SK-N-SH (cell line): ENCODE measurements around the gene ERN1. TPM values are rescaled to one million over a fixed set of nuclear protein-coding genes. Genes with fewer than 3 reads are reported as not detected.

ENCODE experiments used
- CTCF ChIA-PET: fragments of 300-600, 350-600 bp; formaldehyde crosslinking; extraction: SDS; loops from one replicate; lab custom pipeline; 2021; lab: Yijun Ruan, JAX
- POLR2A ChIA-PET: fragments of 350-600 bp; sonication (Branson Sonifier 250); formaldehyde crosslinking; extraction: SDS; loops from one replicate; lab custom pipeline; 2020; ENCODE audit warnings: antibody characterized with exemption, inconsistent platforms; lab: Yijun Ruan, JAX
- DNase-seq: peaks from one replicate; pipeline ENCODE4 v3.0.0; 2012
- H2AFZ ChIP-seq: fragments of 200-600 bp; sonication (generic); 2 replicates; pipeline ENCODE4 v1.8.1; 2016; ENCODE audit warnings: antibody characterized with exemption, mild to moderate bottlenecking, low read depth
- H3F3A ChIP-seq: fragments of 200-600 bp; sonication (generic); replicated peaks from 2 replicates; pipeline ENCODE3; 2016; ENCODE audit warnings: antibody characterized with exemption, mild to moderate bottlenecking; ENCODE audit not compliant: insufficient read depth
- H3K27ac ChIP-seq, 2 experiments: fragments of 200-500 bp in 1 of 2; fragments of 200-600 bp in 1 of 2; sonication (Bioruptor generic) in 1 of 2; sonication (generic), shearing (Covaris generic) in 1 of 2; 2 replicates each; pipeline versions ENCODE4 v1.5.1 to v1.6.1; 2014 to 2016; ENCODE audit warnings: low read depth in 2 of 2, inconsistent platforms in 1 of 2, low read length in 1 of 2, mild to moderate bottlenecking in 1 of 2, mixed read lengths in 1 of 2
- H3K27me3 ChIP-seq: fragments of 200-600 bp; sonication (generic), shearing (Covaris generic); 2 replicates; pipeline ENCODE4 v1.6.1; 2016; ENCODE audit warnings: mixed run types; ENCODE audit not compliant: insufficient read depth
- H3K36me3 ChIP-seq, 2 experiments: fragments of 200-500 bp in 1 of 2; fragments of 200-600 bp in 1 of 2; sonication (Bioruptor generic) in 1 of 2; sonication (generic) in 1 of 2; replicated peaks in 1 of 2; 2 replicates each; pipeline versions ENCODE3 to v1.5.1; 2014 to 2016; ENCODE audit warnings: low read length in 1 of 2, mild to moderate bottlenecking in 1 of 2; ENCODE audit not compliant: insufficient read depth in 2 of 2, control insufficient read depth in 1 of 2
- H3K4me1 ChIP-seq, 2 experiments: fragments of 200-500 bp in 1 of 2; fragments of 200-600 bp in 1 of 2; sonication (Bioruptor generic) in 1 of 2; sonication (generic), shearing (Covaris generic) in 1 of 2; 2 replicates each; pipeline versions ENCODE4 v1.5.1 to v1.6.1; 2014 to 2016; ENCODE audit warnings: low read depth in 1 of 2, low read length in 1 of 2, mixed run types in 1 of 2; ENCODE audit not compliant: insufficient read depth in 2 of 2, control insufficient read depth in 1 of 2
- H3K4me2 ChIP-seq: fragments of 200-600 bp; sonication (generic), shearing (Covaris generic); 2 replicates; pipeline ENCODE4 v1.6.1; 2017; ENCODE audit warnings: mixed run types
- H3K4me3 ChIP-seq, 2 experiments: fragments of 200-500 bp in 1 of 2; fragments of 200-600 bp in 1 of 2; sonication (Bioruptor generic) in 1 of 2; sonication (generic), shearing (Covaris generic) in 1 of 2; 2 replicates each; pipeline versions ENCODE4 v1.5.1 to v1.8.1; 2014 to 2016; ENCODE audit warnings: low read depth in 2 of 2, inconsistent platforms in 1 of 2, low read length in 1 of 2, mild to moderate bottlenecking in 1 of 2, mixed read lengths in 1 of 2, moderate library complexity in 1 of 2
- H3K79me2 ChIP-seq: fragments of 200-600 bp; sonication (generic); 2 replicates; pipeline ENCODE4 v1.8.1; 2017; ENCODE audit warnings: mild to moderate bottlenecking; ENCODE audit not compliant: insufficient read depth
- H3K9ac ChIP-seq: fragments of 200-600 bp; sonication (generic); 2 replicates; pipeline ENCODE4 v1.6.1; 2017; ENCODE audit warnings: mixed run types
- H3K9me2 ChIP-seq: fragments of 200-600 bp; sonication (generic); 2 replicates; pipeline ENCODE4 v1.6.1; 2017; ENCODE audit warnings: mixed run types
- H3K9me3 ChIP-seq: fragments of 200-600 bp; sonication (generic); 2 replicates; pipeline ENCODE4 v1.6.1; 2017; ENCODE audit warnings: mixed run types, mild to moderate bottlenecking, moderate library complexity
- H4K20me1 ChIP-seq: fragments of 200-600 bp; sonication (generic); 2 replicates; pipeline ENCODE4 v1.6.1; 2017; ENCODE audit warnings: mild to moderate bottlenecking, mixed run types; ENCODE audit not compliant: insufficient read depth
- FOXM1 ChIP-seq: IDR thresholded peaks from 2 replicates; pipeline ENCODE4 v1.4.0; 2012; ENCODE audit warnings: low read depth, mild to moderate bottlenecking
- GABPA ChIP-seq: IDR thresholded peaks from 2 replicates; pipeline ENCODE4 v1.4.0; 2012; ENCODE audit warnings: low read depth, mild to moderate bottlenecking
- MEF2A ChIP-seq: IDR thresholded peaks from 2 replicates; pipeline ENCODE4 v1.4.0; 2012; ENCODE audit warnings: low read depth, borderline replicate concordance
- MXI1 ChIP-seq: IDR thresholded peaks from 2 replicates; pipeline ENCODE4 v1.6.1; 2012; ENCODE audit warnings: mild to moderate bottlenecking, low read depth, low read length, improper control_type of control experiment
- POLR2AphosphoS5 ChIP-seq: IDR thresholded peaks from 2 replicates; pipeline ENCODE4 v1.6.1; 2012; ENCODE audit warnings: low read depth, low read length
- RAD21 ChIP-seq: IDR thresholded peaks from 2 replicates; pipeline ENCODE4 v1.6.1; 2012; ENCODE audit warnings: mild to moderate bottlenecking, low read length
- RFX5 ChIP-seq: IDR thresholded peaks from 2 replicates; pipeline ENCODE4 v1.6.1; 2012; ENCODE audit warnings: mild to moderate bottlenecking, improper control_type of control experiment, low read length
- RXRA ChIP-seq: IDR thresholded peaks from 2 replicates; pipeline ENCODE4 v1.4.0; 2012; ENCODE audit warnings: low read depth, mild to moderate bottlenecking, borderline replicate concordance
- TAF1 ChIP-seq: IDR thresholded peaks from 2 replicates; pipeline ENCODE4 v1.6.1; 2012; ENCODE audit warnings: low read depth, mild to moderate bottlenecking, low read length, moderate library complexity, borderline replicate concordance
- TEAD4 ChIP-seq: IDR thresholded peaks from 2 replicates; pipeline ENCODE4 v1.4.0; 2012; ENCODE audit warnings: mild to moderate bottlenecking, borderline replicate concordance; ENCODE audit not compliant: insufficient read depth
- WGBS: methylation state at CpG from one replicate; pipeline ENCODE4 v1.1.6; 2017; ENCODE audit warnings: low lambda C conversion rate; 5-methylcytosine and 5-hydroxymethylcytosine counted together
- polyA plus RNA-seq, 3 experiments: library from polyadenylated mRNA; depleted of rRNA; stranded (reverse); fragments of >200 nt; gene quantifications; 2 replicates each; pipeline ENCODE4 v1.2.3, GENCODE V29; 2012
- TF ChIP-seq, protein P1 (sequence below): IDR thresholded peaks from 2 replicates; pipeline ENCODE4 v1.4.0; 2012; ENCODE audit warnings: low read depth, borderline replicate concordance
- TF ChIP-seq, protein P2 (sequence below): IDR thresholded peaks from 2 replicates; pipeline ENCODE4 v1.6.1; 2012; ENCODE audit warnings: mild to moderate bottlenecking, low read depth, low read length, moderate library complexity

Gene ERN1
- polyA plus RNA-seq, 1 of the 3 experiments (the other 2 are of a cell fraction): 7.3 TPM

DNA sequence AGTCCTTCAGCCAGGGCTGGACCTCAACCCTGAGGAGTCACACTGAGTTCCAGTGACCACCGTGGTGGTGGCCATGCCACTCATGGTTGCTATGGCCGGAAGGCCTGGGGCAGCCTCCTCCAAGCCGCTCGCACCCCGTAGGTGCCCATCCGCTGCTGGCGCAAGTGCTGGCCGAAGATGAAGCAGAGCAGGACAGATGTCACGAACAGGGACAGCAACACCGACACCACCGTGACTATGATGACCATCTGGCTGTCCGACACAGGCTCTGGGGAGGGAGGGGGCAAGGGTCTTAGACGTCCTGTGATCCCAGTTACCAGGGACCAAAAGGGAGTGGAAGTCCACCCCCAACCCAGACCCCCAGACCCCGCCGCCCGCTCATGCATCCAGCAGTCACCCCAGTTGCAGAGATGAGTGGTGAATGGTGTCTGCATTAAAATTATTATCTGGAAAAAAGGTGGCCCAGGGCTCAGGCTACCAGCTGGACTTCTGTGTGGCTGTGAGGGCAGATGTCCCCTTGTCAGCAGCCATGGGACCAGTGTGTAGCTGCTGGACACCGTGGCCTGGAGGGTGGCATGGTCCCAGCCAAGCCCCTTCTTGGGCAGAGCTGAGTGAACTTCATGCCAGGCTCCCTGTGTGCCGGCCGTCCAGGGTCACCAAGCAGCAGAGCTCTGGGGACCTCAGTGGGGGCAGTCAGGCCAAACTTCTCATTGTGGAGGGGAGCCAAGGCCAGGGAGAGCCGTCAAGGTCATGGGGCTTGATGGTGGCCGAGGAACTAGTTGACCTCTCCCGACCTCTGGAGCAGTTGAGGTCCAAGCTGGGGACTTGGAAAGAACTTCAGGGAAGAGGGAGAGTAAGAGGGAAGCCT lies 127.1 kb downstream of the ERN1 start:
- H3K27ac ChIP-seq: no peak overlapping the region

DNA sequence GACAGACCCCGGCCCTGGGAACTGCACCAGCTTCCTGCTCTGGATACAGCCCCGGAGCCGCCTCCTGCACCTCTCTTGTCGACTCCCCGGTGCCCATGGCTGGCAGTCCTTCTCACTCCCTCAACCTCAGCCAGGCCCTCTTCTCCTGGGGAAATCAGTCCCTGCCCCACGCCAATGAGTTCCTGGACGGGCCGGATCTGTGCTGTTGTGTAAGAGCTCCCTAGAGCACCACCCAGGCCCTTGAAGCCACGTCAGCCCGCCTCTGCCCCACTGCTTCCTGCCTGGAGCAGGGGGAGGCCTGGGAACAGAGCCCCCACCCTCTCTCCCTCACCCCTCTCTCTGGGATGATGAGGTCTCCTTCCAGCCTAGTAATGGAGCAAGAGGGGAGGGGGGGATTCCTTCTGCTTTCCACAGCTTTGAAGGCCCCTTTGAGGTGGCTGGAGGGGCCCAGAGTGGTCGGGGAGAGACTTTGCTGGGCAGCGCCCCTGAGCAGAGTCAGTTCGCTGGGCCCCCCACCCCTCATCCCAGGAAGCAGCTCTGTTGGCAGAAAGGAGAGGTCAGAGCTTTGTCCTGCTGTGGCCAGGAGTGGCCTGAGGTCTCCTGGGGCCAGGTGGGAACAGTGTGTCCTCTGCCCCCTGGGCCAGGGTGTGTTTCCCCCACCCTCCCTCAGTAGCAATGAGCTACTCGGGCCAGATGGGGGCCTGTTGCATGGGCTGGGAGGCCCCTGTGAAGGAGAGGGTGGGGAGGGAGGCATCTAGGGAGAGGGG lies 128.0 kb downstream of the ERN1 start:
- Histone ChIP-seq H3K79me2 (no peaks in the 10 kb centered on the region), H3F3A (no peaks in the 10 kb centered on the region), H3K4me3 (no peak overlapping the region), H3K9ac (no peak overlapping the region), H3K4me1 (peaks cover 0 to 33% of the 10 kb centered on the region in 2 experiments; a peak in 2 of 4 replicates), H2AFZ (no peak overlapping the region), H4K20me1 (no peaks in the 10 kb centered on the region), H3K27me3 (peaks cover 10% of the 10 kb centered on the region; the same call in 1 of the 2 replicates), H3K9me3 (no peaks in the 10 kb centered on the region), H3K9me2 (no peaks in the 10 kb centered on the region), H3K36me3 (no peaks in the 10 kb centered on the region), H3K27ac (no peak overlapping the region), H3K4me2 (no peak overlapping the region)
- WGBS: 83% methylated on average over 14 of the region's 14 CpGs
- POLR2A ChIA-PET: no interaction called here
- peak; percentile 27 for DNase-seq
- TF ChIP-seq RAD21 (no peak), RFX5 (no peak), MEF2A (no peak), FOXM1 (no peak), GABPA (no peak), TEAD4 (no peak), MXI1 (no peak), TAF1 (no peak), RXRA (no peak)
- TF ChIP-seq, protein P1, sequence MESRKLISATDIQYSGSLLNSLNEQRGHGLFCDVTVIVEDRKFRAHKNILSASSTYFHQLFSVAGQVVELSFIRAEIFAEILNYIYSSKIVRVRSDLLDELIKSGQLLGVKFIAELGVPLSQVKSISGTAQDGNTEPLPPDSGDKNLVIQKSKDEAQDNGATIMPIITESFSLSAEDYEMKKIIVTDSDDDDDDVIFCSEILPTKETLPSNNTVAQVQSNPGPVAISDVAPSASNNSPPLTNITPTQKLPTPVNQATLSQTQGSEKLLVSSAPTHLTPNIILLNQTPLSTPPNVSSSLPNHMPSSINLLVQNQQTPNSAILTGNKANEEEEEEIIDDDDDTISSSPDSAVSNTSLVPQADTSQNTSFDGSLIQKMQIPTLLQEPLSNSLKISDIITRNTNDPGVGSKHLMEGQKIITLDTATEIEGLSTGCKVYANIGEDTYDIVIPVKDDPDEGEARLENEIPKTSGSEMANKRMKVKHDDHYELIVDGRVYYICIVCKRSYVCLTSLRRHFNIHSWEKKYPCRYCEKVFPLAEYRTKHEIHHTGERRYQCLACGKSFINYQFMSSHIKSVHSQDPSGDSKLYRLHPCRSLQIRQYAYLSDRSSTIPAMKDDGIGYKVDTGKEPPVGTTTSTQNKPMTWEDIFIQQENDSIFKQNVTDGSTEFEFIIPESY: no peak
- TF ChIP-seq, protein P2, sequence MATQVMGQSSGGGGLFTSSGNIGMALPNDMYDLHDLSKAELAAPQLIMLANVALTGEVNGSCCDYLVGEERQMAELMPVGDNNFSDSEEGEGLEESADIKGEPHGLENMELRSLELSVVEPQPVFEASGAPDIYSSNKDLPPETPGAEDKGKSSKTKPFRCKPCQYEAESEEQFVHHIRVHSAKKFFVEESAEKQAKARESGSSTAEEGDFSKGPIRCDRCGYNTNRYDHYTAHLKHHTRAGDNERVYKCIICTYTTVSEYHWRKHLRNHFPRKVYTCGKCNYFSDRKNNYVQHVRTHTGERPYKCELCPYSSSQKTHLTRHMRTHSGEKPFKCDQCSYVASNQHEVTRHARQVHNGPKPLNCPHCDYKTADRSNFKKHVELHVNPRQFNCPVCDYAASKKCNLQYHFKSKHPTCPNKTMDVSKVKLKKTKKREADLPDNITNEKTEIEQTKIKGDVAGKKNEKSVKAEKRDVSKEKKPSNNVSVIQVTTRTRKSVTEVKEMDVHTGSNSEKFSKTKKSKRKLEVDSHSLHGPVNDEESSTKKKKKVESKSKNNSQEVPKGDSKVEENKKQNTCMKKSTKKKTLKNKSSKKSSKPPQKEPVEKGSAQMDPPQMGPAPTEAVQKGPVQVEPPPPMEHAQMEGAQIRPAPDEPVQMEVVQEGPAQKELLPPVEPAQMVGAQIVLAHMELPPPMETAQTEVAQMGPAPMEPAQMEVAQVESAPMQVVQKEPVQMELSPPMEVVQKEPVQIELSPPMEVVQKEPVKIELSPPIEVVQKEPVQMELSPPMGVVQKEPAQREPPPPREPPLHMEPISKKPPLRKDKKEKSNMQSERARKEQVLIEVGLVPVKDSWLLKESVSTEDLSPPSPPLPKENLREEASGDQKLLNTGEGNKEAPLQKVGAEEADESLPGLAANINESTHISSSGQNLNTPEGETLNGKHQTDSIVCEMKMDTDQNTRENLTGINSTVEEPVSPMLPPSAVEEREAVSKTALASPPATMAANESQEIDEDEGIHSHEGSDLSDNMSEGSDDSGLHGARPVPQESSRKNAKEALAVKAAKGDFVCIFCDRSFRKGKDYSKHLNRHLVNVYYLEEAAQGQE: no peak
- CTCF ChIA-PET: interaction anchor here (1.2 to 2.1 kb wide), 5 partner anchors 11 to 90 kb away, joined by 5 to 9 read pairs (median 7); partner anchors contain the start of gene CSHL1

More for the DNA sequence above, 127.1 kb downstream of the ERN1 start:
- TF ChIP-seq POLR2AphosphoS5: no peak
- TF ChIP-seq, protein P2: no peak
- peak; percentile 20 for DNase-seq
- no peak overlapping the region for H3K4me2 ChIP-seq
- WGBS: 82% methylated on average over 21 of the region's 22 CpGs
- H3K4me1 ChIP-seq: peaks cover 0 to 30% of the 10 kb centered on the region in 2 experiments; a peak in 2 of 4 replicates
- no peaks in the 10 kb centered on the region for H3K79me2 ChIP-seq
- ChIA-PET CTCF (interaction anchor here (0.9 to 2.1 kb wide), 6 partner anchors 12 to 130 kb away, joined by 3 to 9 read pairs (median 5); partner anchors contain the start of gene CSHL1), POLR2A (no interaction called here)
- no peaks in the 10 kb centered on the region for H3K9me2 ChIP-seq
- H3K9ac ChIP-seq: no peak overlapping the region
- H3K4me3 ChIP-seq: no peak overlapping the region
- H3K9me3 ChIP-seq: no peaks in the 10 kb centered on the region
- H4K20me1 ChIP-seq: no peaks in the 10 kb centered on the region
- no peak overlapping the region for H2AFZ ChIP-seq
- H3K27me3 ChIP-seq: peaks cover 1% of the 10 kb centered on the region; the same call in 1 of the 2 replicates
- H3F3A ChIP-seq: no peaks in the 10 kb centered on the region
- H3K36me3 ChIP-seq: no peaks in the 10 kb centered on the region
